NCI-H1417 (cell line): ENCODE data around the gene PF4V1.
"Not testable (repeated sequence)": the region's sequence is repeated elsewhere in the genome, so short reads cannot be mapped to it uniquely, and the experiment has no call there.

Experiments used
- DNase-seq, 3 experiments: peaks; one replicate each; lab custom pipeline; 2025; lab: John Stamatoyannopoulos, UW

The PF4V1 gene

DNA sequence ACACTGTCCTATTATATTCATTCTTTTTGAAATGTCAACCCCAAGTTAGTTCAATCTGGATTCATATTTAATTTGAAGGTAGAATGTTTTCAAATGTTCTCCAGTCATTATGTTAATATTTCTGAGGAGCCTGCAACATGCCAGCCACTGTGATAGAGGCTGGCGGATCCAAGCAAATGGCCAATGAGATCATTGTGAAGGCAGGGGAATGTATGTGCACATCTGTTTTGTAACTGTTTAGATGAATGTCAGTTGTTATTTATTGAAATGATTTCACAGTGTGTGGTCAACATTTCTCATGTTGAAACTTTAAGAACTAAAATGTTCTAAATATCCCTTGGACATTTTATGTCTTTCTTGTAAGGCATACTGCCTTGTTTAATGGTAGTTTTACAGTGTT, 17.7 kb downstream of the PF4V1 start:
- DNase-seq, result no peak

DNA sequence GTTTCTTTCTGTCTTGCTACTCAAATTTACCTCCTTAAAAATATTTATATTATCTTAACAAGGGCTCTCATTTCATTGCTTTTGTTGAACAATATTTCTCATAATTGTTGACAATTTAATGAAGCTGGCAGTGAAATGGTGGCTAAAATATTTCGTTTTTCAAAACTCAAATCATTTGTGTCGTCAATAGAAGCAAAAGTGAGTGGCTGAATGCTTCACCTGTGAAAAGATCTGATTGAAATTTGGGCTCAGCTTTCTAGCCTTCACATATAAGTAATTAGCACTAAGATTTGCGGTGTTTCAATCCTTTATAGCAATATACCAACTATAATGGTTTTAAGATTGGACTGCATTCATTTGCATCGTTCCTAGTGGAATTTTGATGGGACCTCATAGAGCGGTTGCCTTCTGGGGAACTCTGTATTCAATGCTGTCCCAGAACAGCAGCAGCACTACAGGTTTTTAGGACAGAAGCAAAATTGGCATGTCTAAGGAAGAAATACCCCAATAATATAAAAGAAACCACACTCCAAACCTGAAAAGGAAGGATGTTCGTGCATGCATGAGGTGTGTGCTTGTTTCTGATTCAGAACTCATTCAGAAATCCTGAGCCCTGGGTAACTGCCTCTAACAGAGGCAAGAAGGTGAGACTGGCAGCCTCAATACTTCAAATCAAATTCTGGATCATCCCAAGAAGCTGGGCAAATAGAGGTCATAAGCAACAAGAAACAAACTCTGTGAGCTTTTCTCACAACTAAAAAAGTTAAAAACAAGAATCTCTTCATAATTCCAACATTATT, 18.6 kb downstream of the PF4V1 start:
- DNase-seq, result no peak

DNA sequence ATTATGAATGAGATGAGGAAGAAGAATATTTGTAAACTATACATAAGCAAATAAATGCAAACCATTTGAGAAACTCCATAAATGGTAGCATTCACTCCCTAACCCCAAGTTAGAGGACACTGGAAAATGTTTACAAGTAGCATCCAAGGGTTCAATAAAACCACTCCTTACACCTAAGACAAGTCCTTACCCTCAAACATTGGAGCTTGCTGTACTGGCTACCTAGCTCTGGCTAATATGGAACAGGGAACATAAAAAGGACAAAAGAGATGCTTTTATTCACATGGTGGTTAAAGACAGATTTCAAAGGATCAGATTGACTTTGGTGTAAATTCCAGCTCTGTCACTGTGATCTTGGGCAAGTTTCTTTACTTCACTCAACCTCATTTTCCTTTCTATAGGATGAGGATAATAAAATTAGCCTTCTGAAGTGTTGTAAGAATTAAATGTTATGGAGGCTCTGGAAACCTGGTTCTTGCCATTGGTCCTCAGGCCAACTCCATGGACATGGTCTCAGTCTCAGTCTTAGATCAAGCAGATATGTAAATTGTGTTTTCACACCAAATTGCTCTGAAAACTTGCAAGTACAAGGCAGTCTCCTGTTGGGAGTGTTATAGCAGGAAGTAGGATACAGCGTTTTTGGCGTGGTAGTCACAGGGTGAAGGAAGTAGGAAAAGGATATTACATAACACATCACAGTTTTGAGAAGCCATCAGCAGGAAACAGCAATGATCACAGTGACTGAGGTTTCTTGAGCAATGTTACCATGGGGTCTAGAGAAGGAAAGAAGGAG, 19.4 kb downstream of the PF4V1 start:
- no peak for DNase-seq

DNA sequence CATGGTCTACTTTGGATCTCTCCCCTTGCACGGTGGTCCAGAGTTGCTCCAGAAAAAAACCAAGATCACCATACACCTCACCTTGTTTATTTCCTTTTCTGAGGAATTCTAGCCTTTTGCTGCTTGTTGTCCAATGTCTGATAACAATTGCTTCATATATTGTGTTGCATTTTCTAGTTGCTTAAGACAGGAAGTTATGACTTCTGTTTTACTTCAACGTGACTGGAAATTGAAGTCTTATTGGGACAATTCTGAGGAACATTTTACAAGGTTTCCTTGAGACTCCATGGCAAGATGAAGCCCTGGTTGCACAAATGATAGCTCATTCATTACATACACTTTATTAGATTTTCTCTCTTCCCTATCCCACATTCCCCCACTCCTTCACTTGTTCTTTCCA, 21.3 kb downstream of the PF4V1 start:
- DNase-seq, result no peak

DNA sequence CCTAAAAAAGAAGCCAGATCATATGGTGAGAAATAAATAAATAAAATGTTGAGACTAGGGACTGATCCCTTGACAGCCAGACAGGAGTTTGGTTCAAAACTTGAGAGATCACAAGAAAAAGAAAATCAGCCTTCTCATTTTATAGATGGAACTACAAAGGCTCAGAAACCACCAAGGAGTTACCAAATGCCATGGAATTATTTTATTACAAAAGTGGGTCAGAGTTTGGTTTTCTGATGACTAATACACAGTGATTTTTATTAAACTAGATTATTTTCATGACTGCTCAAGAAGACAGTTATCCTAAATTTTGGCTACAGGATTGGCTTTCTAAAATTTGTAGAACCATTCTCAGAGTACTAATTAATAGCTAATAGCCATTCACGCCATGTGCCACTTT, 22.3 kb downstream of the PF4V1 start:
- no peak for DNase-seq

DNA sequence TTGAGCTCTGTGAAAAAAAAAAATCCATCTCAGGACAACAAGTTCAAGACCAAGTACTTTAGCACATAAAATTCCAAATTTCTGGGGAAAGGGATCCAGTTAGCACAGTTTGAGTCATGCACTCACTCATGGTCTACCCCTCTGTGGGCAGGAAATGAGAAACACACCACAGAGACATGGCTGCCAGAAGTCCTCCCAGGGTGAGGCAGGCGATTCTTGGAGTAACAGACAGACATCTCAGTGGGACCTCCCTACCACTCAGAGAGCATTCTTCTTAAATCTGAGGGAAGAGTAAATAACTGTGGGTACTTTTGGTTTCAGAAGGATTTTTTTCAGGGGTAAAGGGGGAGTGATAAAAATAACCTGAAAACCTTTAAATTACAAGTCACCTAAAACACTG, 30.2 kb downstream of the PF4V1 start:
- no peak for DNase-seq

DNA sequence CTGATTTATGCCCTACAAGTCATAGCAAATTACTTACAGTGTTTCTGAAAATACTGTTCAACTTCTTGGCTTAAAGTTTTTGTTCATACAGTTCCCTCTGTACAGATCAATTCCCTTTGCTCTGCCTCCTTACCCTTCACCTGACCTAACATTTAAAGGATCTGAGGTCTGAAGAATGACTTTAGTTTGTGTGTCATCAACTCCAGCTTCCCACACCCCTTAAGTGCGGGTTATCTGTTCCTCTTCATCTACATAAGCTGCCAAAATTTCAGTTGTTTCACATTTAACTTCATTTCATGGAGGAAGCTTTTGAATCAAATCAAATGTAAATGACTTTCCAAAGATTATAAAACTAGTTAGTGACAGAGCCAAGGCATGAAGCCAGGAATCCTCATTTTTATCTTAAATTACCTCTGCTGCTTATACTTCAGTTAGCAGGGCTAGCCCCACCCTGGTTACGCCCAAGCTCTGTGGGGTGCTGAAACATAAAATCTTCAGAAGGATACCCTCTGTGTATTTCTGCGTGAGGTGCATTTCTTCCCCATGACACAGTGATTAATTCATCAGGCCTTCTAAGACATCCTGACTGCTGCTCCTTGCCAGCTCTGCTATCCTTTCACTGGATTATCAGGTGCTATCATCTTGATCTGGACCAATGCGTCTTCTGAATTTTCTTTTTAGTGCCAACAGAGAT, 32.6 kb downstream of the PF4V1 start:
- no peak for DNase-seq

DNA sequence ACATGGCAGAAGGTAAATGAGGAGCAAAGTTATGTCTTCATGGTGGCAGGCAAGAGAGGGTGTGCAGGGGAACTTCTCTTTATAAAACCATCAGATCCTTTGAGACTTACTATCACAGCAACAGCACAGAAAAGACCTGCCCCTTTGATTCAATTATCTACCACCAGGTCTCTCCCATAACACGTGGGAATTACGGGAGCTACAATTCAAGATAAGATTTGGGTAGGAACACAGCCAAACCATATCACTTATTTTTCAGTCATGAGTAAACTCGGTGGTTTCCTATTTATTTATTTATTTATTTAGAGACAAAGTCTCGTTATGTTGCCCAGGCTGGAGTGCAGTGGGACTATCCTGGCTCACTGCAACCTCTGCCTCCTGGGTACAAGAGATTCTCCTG, 38.2 kb downstream of the PF4V1 start:
- no peak for DNase-seq

DNA sequence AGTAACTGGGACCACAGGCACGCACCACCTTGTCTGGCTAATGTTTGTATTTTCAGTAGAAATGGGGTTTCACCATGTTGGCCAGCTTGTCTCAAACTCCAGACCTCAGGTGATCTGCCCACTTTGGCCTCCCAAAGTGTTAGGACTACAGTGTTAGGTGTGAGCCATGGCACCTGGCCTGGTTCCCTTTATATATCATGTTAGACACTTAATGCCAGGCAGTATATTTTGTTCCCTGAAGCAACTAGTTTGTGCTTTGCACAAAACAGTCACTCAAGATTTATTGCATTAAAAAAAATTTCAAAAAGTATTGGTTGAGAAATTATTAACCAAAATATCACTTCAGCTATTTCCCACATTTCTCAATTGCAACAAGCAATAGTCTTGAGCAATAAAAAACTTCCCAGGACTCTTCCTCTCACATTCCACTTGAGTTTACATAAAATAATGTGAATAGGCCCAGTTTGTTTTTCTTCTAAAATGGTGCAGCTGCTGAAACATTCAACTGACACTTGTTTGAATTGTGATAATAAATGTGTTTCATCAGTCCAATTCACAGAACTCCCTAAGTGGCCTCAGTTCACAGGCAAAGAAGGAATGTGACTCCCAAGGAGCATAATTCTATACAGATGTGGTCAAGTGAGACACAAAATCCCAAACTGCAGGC, 38.8 kb downstream of the PF4V1 start:
- DNase-seq, result no peak

DNA sequence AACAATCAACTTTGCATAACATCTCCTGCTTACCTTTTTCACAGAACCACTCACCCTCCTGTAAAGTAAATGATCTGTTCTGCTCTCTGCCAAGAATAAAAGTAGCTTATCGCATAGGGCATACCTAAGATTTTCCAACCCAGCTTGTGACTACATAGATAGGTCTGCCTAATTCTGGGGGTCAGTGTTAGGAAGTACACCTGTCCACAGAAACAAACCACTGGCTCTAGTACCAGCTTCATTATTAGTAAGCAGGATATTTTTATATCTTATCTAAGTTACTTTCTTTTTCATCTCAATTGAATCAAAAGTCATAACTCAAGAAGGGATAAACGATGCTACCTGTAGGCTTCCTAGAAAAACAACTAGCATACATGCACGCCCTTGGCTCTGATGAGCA, 39.9 kb downstream of the PF4V1 start:
- no peak for DNase-seq

DNA sequence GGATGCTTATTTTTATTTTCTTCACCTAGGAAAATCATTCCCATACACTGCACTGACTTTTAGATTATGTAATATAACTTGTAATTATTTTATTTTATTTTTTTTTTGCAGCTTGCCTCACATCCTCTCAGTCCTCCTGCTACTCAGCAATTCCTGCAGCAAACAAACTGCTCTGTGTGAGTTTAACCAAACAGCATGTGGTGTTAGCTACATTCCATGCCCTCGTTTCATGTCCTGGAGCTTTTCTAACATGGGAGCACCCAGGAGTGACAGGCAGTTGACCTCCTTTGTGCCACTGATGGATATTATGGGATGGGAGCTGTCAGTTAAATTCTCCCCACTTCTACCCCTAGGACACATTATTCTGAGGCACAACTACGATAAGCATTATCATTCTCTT, 40.9 kb downstream of the PF4V1 start:
- peak in 2 of 3 experiments; percentile 21 to 67 for DNase-seq

DNA sequence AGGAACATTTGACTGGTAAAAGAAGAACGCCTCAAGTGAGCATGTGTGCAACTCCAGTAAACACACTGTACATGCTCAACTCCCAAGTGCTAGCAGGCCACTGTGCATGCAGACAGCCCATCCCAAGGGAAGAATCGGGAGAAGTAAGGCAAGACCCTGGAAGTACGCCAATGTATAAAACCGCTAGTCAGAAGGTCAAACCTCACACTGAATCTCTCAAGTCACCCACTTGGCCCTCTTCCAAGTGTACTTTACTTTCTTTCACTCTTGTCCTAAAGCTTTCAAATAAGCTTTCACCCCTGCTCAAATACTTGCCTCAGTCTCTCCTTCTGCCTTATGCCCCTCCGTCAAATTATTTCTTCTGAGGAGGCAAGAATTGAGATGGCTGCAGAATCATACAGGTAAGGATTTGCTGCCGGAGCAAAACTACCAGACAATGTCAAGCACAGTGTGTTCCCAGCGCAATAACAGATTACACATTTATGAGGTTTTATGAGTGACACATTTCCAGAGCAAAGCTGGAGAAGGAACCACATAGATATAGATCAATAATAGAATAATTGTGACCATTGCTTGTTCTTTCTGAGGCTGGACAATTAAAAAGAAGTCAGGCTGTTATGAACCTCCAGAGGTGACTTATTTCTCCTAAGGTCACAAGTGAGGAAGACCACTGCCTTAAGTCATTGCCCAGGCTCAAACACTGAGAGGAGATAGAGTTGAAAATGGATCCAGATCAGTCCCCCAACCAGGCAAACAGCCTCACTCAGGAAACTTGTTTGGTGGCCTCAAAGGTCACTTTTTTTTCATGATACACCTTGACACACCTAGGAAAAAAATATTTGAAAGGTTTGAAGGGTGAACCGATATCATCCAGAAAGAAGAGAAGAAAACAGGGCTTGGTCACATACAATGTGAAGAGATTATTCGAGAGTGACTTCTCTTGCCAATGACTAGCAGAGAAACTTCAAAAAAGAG, 42.4 kb downstream of the PF4V1 start:
- DNase-seq, result no peak

DNA sequence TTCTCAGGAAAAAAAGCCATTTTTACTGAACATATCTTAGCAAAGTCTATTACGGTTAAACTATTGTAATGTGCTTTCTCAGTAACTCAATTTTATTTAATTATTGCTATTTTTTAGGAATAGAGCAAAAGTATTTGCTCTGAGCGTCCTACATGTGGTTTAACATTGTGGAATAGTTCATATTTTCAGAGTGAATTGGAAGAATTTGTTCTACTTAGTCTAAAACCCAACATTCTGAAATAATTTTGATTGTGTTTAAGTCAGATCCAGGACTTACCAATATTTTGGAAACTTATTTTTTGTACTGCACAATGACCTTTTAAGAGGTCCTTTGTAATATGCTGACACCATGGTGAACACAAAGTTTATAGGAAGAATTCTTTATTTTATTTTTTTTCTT, 43.3 kb downstream of the PF4V1 start:
- DNase-seq, result no peak

DNA sequence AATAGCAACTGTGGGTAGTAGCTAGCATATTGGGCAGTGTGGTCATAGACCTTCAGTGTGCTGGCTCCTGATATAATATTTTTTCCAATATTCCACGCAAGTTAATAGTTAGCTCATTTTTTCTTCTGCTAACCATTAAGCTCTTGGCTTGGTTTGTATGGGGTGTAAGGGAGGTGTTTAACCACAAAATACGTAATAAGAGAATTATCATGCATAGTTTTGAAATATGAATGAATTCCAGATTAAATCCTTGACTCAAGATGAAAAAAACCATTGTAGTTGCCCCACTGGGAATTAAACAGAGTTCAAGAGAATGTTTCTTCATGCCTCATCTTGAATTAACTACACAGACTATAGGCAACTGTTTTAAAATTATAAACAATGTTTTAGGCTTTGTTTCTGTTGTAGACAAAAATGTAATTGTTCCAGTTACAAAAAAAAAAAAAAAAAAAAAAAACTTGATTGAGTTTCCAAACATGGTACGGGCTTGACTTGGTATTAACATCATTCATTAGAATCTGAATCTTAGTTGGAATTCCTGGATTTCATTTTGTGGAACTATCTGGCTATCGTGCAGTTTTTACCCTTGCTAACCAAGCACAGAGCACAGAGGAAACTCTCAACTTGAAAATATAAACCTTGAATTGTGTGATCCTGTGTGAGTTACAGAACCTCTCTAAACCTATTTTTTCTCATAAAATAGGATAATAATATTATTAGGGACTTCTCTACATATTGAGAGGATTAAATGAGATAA, 44.5 kb downstream of the PF4V1 start:
- no peak for DNase-seq

DNA sequence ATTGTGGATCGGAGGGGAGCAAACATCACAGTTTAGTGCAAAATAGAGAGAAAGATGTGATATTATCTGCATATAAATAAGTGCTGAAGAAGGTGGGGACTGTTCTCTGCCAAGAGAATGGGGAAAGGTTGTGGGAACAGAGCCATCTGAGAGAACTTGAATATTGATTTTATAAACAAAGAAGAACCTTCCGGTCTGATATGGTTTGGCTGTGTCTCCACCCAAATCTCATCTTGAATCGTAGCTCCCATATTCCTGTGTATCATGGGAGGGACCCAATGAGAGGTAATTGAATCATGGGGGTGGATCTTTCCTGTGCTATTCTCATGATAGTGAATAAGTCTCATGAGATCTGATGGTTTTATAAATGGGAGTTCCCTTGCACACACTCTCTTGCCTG, 46.2 kb downstream of the PF4V1 start:
- DNase-seq, result not testable (repeated sequence)

DNA sequence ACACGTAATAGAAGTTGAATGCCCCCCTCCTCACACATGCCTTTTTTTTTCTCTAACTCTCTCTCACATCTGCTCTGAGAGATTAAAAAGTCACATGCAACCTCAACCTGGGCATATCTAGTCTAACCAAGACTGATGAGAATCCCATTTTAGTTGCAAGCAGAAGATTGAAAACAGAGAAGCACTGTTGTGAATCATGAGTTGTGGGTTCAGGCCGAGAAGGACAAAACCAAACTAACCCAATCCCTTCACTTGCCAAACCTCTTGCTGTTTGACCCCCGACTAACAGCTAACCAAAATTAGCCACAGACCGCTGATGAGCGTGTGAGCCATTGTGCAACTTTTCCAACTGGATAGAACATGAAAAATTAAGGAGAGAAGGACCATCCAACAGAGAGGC, 47.9 kb downstream of the PF4V1 start:
- DNase-seq, result no peak

DNA sequence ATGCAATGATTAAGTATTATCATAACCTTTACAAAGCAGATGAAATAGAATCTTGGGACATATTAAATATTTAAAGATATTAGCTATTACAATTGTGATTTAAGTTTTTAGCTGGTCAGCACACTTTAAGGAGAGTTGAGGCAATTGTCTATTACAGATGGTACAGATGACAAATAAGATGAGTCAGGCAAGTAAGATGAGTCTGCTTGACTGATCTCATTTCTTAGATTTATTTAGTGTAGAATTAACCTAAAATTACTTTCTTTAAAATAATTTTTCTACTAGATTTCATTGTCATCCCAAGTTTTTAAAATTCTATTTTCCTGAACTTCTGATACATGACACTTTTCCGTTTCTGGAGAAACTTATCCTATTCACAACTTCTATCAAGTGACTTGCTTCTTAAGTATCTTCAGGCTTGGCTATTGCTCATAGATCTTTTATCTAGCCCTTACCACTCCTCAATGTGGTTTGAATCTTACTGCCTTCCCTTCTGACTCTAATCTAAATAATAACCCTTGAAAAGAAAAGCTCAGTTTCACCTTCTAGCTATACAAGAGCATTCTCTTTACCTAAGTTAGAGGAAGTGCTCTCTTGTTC, 49.0 kb downstream of the PF4V1 start:
- DNase-seq, result no peak

DNA sequence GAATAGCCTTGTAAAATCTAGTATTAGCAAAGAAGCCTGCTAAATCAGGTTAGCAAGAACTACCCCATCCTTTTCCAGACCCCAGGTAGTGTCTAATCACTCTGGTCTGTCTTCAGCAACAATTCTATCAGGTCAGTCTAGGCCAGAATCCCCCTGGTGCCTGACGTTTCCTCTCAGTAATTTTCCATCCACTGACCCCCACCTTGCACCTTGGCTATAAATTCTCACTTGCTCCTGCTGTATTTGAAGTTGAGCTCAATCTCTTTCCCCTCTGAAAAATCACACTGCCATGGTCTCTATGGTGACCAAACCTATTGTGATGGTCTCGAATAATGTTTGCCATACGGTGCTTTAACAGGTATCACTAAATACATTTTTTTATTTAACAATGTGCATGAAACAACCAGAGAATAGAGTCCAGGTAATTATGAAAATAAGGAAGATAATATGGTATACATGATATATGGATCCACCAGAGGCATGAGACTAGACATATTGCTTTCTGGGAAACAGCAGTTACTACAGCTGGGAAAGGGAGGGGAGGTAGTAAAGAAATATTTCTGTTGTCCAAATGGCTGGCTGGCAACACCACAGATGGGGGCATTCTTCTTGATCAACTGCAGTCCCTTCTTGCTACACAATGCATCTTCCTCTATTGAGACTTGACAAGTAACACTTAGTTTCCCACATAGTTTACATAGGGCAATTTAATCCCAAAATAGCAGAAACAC, 49.9 kb downstream of the PF4V1 start:
- DNase-seq, result peak in 1 of 3 experiments; percentile 22
